Gastrocnemius medialis (tissue), 4 donors: ENCODE measurements around the gene TPCN1. TPM values are rescaled to one million over a fixed set of nuclear protein-coding genes. Genes with fewer than 3 reads are reported as not detected.

Experiments
- ATAC-seq, 2 donors: fragments of 150-250 bp; one replicate each; pipeline ENCODE4 v1.9.1; 2016
- DNase-seq, 2 donors: peaks; one replicate each; pipeline ENCODE4 v3.0.0-alpha.2; 2019
- H3K27ac ChIP-seq, 4 donors: fragments of 200-600 bp; sonication (generic); 1 replicate in 1 of 4; 2 replicates in 3 of 4; pipeline ENCODE4 v1.5.1; 2016 to 2018; ENCODE audit warnings: mild to moderate bottlenecking in 2 of 4, moderate library complexity in 1 of 4
- H3K27me3 ChIP-seq, 3 donors: fragments of 200-600 bp; sonication (generic) in 2 of 3; 1 replicate in 1 of 3; 2 replicates in 2 of 3; pipeline versions ENCODE4 v1.5.1 to v1.6.0; 2016 to 2019; ENCODE audit warnings: mild to moderate bottlenecking in 1 of 3, moderate library complexity in 1 of 3
- H3K36me3 ChIP-seq, 2 donors: fragments of 200-600 bp; sonication (generic) in 1 of 2; one replicate each; pipeline ENCODE4 v1.5.1; 2017 to 2018
- H3K4me1 ChIP-seq, 2 donors: fragments of 200-600 bp; sonication (generic) in 1 of 2; one replicate each; pipeline ENCODE4 v1.5.1; 2016 to 2017; ENCODE audit warnings: mild to moderate bottlenecking in 2 of 2
- H3K4me3 ChIP-seq, 4 donors: fragments of 200-600 bp; sonication (generic) in 3 of 4; 1 replicate in 1 of 4; 2 replicates in 3 of 4; pipeline ENCODE4 v1.5.1; 2016 to 2019; ENCODE audit warnings: mild to moderate bottlenecking in 2 of 4
- H3K9me3 ChIP-seq, 3 donors: fragments of 200-600 bp; sonication (generic) in 2 of 3; 1 replicate in 1 of 3; 2 replicates in 2 of 3; pipeline ENCODE4 v1.5.1; 2016 to 2019
- POLR2A ChIP-seq, 2 donors: fragments of 450-650 bp; IDR thresholded peaks; one replicate each; pipeline ENCODE4 v1.6.1; 2017; ENCODE audit warnings: antibody characterized with exemption in 2 of 2, mild to moderate bottlenecking in 2 of 2, moderate library complexity in 2 of 2
- in situ Hi-C, 4 donors: fragments of 200-750 bp; cut with MboI; loops; one replicate each; pipeline versions ENCODE4 v1.15.0 to v1.8.0; 2017; ENCODE audit warnings: low sequenced_read_pairs in 4 of 4
- intact Hi-C: fragments of 100-400 bp; cut with DNase I; formaldehyde crosslinking; loops from one replicate; pipeline ENCODE4 v1.15.1; 2023; ENCODE audit warnings: low total_unique reads
- total RNA-seq, 4 donors: library from RNA; depleted of rRNA; stranded (reverse); fragments of >200 nt; gene quantifications; one replicate each; pipeline versions ENCODE4 v1.1.0 to v1.2.3, GENCODE V29; 2016
- TF ChIP-seq, protein P1 (sequence below), 5 experiments: fragments of 450-650 bp in 3 of 5; fragments of 200-600 bp in 2 of 5; sonication (generic) in 2 of 5; IDR thresholded peaks in 4 of 5; conservative IDR thresholded peaks in 1 of 5; 1 replicate in 4 of 5; 2 replicates in 1 of 5; pipeline ENCODE4 v1.5.1; 2016 to 2019; ENCODE audit warnings: antibody characterized with exemption in 5 of 5, mild to moderate bottlenecking in 3 of 5, moderate library complexity in 3 of 5

Gene TPCN1
- total RNA-seq, 4 donors from 2014 or later, result 21.4 to 27.0 (median 25.4) TPM

DNA sequence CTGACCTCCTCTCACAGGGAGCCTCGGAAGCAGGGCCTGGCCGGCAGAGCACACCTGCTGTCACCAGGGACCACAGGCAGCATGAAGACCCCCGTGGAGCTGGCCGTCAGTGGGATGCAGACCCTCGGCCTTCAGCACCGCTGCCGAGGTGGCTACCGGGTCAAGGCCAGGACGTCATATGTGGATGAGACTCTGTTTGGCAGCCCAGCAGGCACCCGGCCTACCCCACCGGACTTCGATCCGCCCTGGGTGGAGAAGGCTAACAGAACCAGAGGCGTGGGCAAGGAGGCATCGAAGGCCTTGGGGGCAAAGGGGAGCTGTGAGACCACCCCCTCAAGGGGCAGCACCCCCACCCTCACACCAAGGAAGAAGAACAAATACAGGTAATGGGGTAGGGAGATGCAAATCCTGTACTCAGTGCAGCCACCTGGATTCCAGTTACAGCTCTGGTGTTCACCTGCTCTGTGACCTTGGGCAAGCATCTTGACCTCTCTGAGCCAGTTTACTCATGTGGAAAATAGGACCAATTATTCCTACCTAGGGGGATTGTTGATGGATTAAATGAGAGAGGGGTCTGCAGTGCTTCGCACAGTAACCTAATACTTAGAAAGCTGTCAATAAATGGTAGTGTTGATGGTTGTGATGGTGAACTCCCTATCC lies 34.5 kb upstream of the TPCN1 start:
- no peak for ATAC-seq
- TF ChIP-seq, protein P1, sequence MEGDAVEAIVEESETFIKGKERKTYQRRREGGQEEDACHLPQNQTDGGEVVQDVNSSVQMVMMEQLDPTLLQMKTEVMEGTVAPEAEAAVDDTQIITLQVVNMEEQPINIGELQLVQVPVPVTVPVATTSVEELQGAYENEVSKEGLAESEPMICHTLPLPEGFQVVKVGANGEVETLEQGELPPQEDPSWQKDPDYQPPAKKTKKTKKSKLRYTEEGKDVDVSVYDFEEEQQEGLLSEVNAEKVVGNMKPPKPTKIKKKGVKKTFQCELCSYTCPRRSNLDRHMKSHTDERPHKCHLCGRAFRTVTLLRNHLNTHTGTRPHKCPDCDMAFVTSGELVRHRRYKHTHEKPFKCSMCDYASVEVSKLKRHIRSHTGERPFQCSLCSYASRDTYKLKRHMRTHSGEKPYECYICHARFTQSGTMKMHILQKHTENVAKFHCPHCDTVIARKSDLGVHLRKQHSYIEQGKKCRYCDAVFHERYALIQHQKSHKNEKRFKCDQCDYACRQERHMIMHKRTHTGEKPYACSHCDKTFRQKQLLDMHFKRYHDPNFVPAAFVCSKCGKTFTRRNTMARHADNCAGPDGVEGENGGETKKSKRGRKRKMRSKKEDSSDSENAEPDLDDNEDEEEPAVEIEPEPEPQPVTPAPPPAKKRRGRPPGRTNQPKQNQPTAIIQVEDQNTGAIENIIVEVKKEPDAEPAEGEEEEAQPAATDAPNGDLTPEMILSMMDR (IDR thresholded peaks at IDR 0.05 in 4 of 5, conservative IDR thresholded peaks at IDR 0.05 in 1 of 5), result no peak
- TF ChIP-seq POLR2A (IDR thresholded peaks at IDR 0.05), result no peak
- intact Hi-C loops (no loop called here), in situ Hi-C loops (loop anchor here in 2 of 4 donors (10.0 to 25.0 kb wide), 2 partner anchors 126 to 148 kb away; partner anchors contain the start of gene SLC8B1 (in 1 of the 2))
- peaks cover 22 to 24% of the 10 kb centered on the region in 2 donors for H3K4me1 ChIP-seq
- no peaks in the 10 kb centered on the region for H3K27me3 ChIP-seq
- H3K9me3 ChIP-seq, result no peaks in the 10 kb centered on the region
- peak overlapping the region; percentile 93 to 100 (median 98) for H3K27ac ChIP-seq
- peak overlapping the region in 3 of 4 donors; percentile 87 to 98 (median 92) for H3K4me3 ChIP-seq
- no peak for DNase-seq
- peaks cover 0 to 17% of the 10 kb centered on the region in 2 donors for H3K36me3 ChIP-seq

DNA sequence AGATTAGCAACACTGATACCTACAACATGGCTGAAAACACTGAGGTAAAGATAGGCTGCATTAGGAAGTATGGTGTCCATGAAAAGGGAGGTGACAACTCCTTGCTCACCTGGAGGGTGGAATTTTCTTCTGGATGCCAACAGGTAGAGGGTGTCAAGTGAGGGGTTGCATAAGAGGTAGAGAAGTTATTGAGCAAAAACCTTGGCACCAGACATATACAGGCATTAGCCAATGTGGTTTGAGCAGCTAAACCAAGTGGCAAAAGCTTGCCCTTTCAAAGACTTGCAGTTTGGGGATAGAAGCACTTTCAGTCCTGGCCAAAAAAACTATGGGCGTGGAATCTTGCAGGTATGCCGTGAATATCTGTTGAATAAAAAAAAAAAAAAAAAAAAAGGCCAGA lies 31.9 kb upstream of the TPCN1 start:
- TF ChIP-seq, protein P1 (IDR thresholded peaks at IDR 0.05 in 4 of 5, conservative IDR thresholded peaks at IDR 0.05 in 1 of 5), result no peak
- no peak for TF ChIP-seq POLR2A (IDR thresholded peaks at IDR 0.05)
- Histone ChIP-seq H3K27me3 (no peaks in the 10 kb centered on the region), H3K27ac (no peak overlapping the region), H3K36me3 (peaks cover 0 to 23% of the 10 kb centered on the region in 2 donors), H3K9me3 (no peaks in the 10 kb centered on the region), H3K4me1 (peaks cover 28 to 30% of the 10 kb centered on the region in 2 donors), H3K4me3 (no peak overlapping the region)
- intact Hi-C loops (no loop called here), in situ Hi-C loops (loop anchor here in 2 of 4 donors (10.0 to 25.0 kb wide), 2 partner anchors 123 to 145 kb away; partner anchors contain the start of gene SLC8B1 (in 1 of the 2))
- ATAC-seq (no peak), DNase-seq (no peak)

DNA sequence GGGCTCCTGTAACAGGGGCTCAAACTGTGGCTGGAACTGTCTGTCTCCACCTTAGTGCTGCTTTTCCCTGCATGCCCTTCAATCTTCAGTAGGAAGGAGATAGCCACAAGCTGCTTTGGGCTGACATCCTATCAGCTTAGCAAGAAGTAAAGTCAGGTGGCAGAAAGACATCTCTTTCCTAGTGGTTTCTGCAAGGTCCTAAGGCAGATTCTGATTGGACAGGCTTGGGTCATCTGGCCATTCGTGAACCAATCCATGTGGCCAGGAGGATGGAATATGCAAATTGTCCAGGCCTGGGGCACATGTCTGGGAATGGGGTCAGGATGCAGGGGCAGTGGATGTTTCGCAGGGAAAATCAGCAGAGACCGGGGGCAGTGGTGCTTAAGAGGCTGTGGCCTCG lies 30.5 kb upstream of the TPCN1 start:
- Histone ChIP-seq H3K27me3 (no peaks in the 10 kb centered on the region), H3K4me3 (no peak overlapping the region), H3K4me1 (peaks cover 26 to 35% of the 10 kb centered on the region in 2 donors), H3K9me3 (no peaks in the 10 kb centered on the region), H3K36me3 (peaks cover 0 to 23% of the 10 kb centered on the region in 2 donors), H3K27ac (no peak overlapping the region)
- TF ChIP-seq, protein P1 (IDR thresholded peaks at IDR 0.05 in 4 of 5, conservative IDR thresholded peaks at IDR 0.05 in 1 of 5), result no peak
- TF ChIP-seq POLR2A (IDR thresholded peaks at IDR 0.05), result no peak
- in situ Hi-C loops (loop anchor here in 2 of 4 donors (10.0 to 25.0 kb wide), 2 partner anchors 104 to 122 kb away; no protein-coding TSS in a partner anchor), intact Hi-C loops (loop anchor here (10.0 kb wide), 2 partner anchors 104 to 144 kb away; partner anchors contain the start of gene SLC8B1)
- DNase-seq (no peak), ATAC-seq (no peak)

DNA sequence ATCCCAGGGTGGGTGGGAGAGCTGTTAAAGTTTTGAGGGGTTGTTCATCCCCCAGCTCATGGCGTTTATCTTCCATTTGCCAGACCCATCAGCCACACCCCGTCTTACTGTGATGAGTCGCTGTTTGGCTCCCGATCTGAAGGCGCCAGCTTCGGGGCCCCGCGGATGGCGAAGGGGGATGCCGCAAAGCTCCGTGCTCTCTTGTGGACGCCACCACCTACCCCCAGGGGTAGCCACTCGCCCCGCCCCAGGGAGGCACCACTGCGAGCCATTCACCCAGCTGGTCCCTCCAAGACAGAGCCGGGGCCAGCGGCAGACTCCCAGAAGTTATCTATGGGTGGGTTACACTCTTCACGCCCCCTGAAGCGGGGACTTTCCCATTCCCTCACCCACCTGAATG lies 30.0 kb upstream of the TPCN1 start:
- intact Hi-C loops (loop anchor here (10.0 kb wide), 2 partner anchors 104 to 144 kb away; partner anchors contain the start of gene SLC8B1), in situ Hi-C loops (loop anchor here in 2 of 4 donors (10.0 to 25.0 kb wide), 2 partner anchors 104 to 121 kb away; no protein-coding TSS in a partner anchor)
- H3K27me3 ChIP-seq, result no peaks in the 10 kb centered on the region
- TF ChIP-seq POLR2A (IDR thresholded peaks at IDR 0.05), result no peak
- TF ChIP-seq, protein P1 (IDR thresholded peaks at IDR 0.05 in 4 of 5, conservative IDR thresholded peaks at IDR 0.05 in 1 of 5), result no peak
- no peak for ATAC-seq
- no peak overlapping the region for H3K27ac ChIP-seq
- peaks cover 0 to 23% of the 10 kb centered on the region in 2 donors for H3K36me3 ChIP-seq
- no peak for DNase-seq
- H3K4me3 ChIP-seq, result no peak overlapping the region
- H3K4me1 ChIP-seq, result peaks cover 21 to 31% of the 10 kb centered on the region in 2 donors
- no peaks in the 10 kb centered on the region for H3K9me3 ChIP-seq
